K562 (cell line): ENCODE results near the gene TBC1D9. TPM values are rescaled to one million over a fixed set of nuclear protein-coding genes. Genes with fewer than 3 reads are reported as not detected.

Experiments used
- ATAC-seq: fragments of 200-7000 bp; cut with Tn5 transposase; 3 replicates; pipeline ENCODE4 v1.9.1; 2020; ENCODE audit warnings: moderate library complexity
- BruUV-seq: library from RNA; stranded (reverse); fragments of 400-500 nt; replicated peaks from 2 replicates; lab custom pipeline; 2021; lab: Mats Ljungman, UMichigan
- CTCF ChIA-PET: fragments of 300-600 bp; formaldehyde crosslinking; extraction: SDS; loops from one replicate; lab custom pipeline; 2021; ENCODE audit warnings: low intra/inter-chr PET ratio; lab: Yijun Ruan, JAX
- POLR2A ChIA-PET: fragments of 300-600, 350-650 bp; sonication (Branson Sonifier 250); formaldehyde crosslinking; extraction: SDS; loops from one replicate; lab custom pipeline; 2021; ENCODE audit warnings: antibody characterized with exemption, inconsistent platforms; lab: Yijun Ruan, JAX
- DNase-seq, 4 experiments: peaks; one replicate each; pipeline versions ENCODE4 v3.0.0 to v3.0.0-alpha.2; 2011 to 2018; ENCODE audit warnings: low spot score in 3 of 4, mixed read lengths in 3 of 4; ENCODE audit errors: extremely low read depth in 1 of 4
- FAIRE-seq: peaks from 2 replicates; lab custom pipeline; 2011; peaks lifted over from hg19 to GRCh38; lab: Jason Lieb, UNC
- H2AFZ ChIP-seq: 2 replicates; pipeline ENCODE4 v1.6.0; 2011; ENCODE audit warnings: low read depth, low read length, control low read depth, inconsistent platforms
- H3K27ac ChIP-seq: fragments of 200-600 bp; 3 replicates; pipeline ENCODE4 v1.8.0; 2011; ENCODE audit warnings: low read depth, mild to moderate bottlenecking, control low read depth, inconsistent platforms, low read length, moderate library complexity, mixed read lengths; ENCODE audit errors: extremely low read depth
- H3K27me3 ChIP-seq, 2 experiments: fragments of 300-600 bp in 1 of 2; 2 replicates in 1 of 2; 3 replicates in 1 of 2; pipeline versions ENCODE4 v1.6.0 to v1.8.0; 2011; ENCODE audit warnings: inconsistent platforms in 2 of 2, low read length in 2 of 2, mild to moderate bottlenecking in 1 of 2, mixed read lengths in 1 of 2, moderate library complexity in 1 of 2; ENCODE audit not compliant: control insufficient read depth in 2 of 2, insufficient read depth in 2 of 2
- H3K36me3 ChIP-seq: fragments of 300-600 bp; 3 replicates; pipeline ENCODE4 v1.8.0; 2011; ENCODE audit warnings: mild to moderate bottlenecking, low read length, inconsistent platforms; ENCODE audit not compliant: control insufficient read depth, insufficient read depth
- H3K4me1 ChIP-seq, 2 experiments: fragments of 200-600 bp in 1 of 2; replicated peaks in 1 of 2; 2 replicates in 1 of 2; 3 replicates in 1 of 2; pipeline versions ENCODE4 v1.5.1 to v1.8.0; 2011; ENCODE audit warnings: inconsistent platforms in 2 of 2, low read length in 2 of 2, mild to moderate bottlenecking in 1 of 2, mixed read lengths in 1 of 2, moderate library complexity in 1 of 2; ENCODE audit not compliant: control insufficient read depth in 2 of 2, insufficient read depth in 2 of 2
- H3K4me2 ChIP-seq: 2 replicates; pipeline ENCODE4 v1.6.1; 2011; ENCODE audit warnings: low read length, control low read depth, inconsistent platforms, mixed read lengths; ENCODE audit not compliant: insufficient read depth
- H3K4me3 ChIP-seq: fragments of 200-600 bp; sonication (generic), shearing (Covaris generic); 2 replicates; pipeline ENCODE4 v1.5.1; 2016; ENCODE audit warnings: control low read depth, inconsistent platforms
- H3K79me2 ChIP-seq: fragments of 200-600 bp; 3 replicates; pipeline ENCODE4 v1.8.0; 2011; ENCODE audit warnings: low read length, inconsistent platforms; ENCODE audit not compliant: control insufficient read depth, insufficient read depth
- H3K9ac ChIP-seq, 2 experiments: 2 replicates each; pipeline versions ENCODE4 v1.6.0 to v1.6.1; 2011; ENCODE audit warnings: low read depth in 2 of 2, low read length in 2 of 2, control low read depth in 1 of 2, inconsistent platforms in 1 of 2, mild to moderate bottlenecking in 1 of 2, mixed read lengths in 1 of 2; ENCODE audit not compliant: insufficient read depth in 1 of 2
- H3K9me1 ChIP-seq: one replicate; pipeline ENCODE4 v1.6.0; 2011; ENCODE audit warnings: inconsistent platforms, mild to moderate bottlenecking, low read length, moderate library complexity; ENCODE audit not compliant: control insufficient read depth, insufficient read depth
- H3K9me3 ChIP-seq: replicated peaks from 2 replicates; pipeline ENCODE4 v1.5.1; 2011; ENCODE audit warnings: low read depth, low read length, inconsistent platforms; ENCODE audit not compliant: control insufficient read depth, insufficient read depth
- H4K20me1 ChIP-seq: replicated peaks from 2 replicates; pipeline ENCODE4 v1.6.1; 2011; ENCODE audit warnings: low read length, inconsistent platforms, mixed read lengths; ENCODE audit not compliant: control insufficient read depth, insufficient read depth
- CEBPB ChIP-seq: fragments of 450-650 bp; IDR thresholded peaks from 2 replicates; pipeline ENCODE4 v1.6.1; 2016; ENCODE audit warnings: missing genetic modification characterization, missing compliant biosample characterization
- CEBPG ChIP-seq, 3 experiments: fragments of 200-800 bp in 1 of 3; sonication (Bioruptor generic) in 1 of 3; sonication (generic) in 1 of 3; formaldehyde crosslinking in 1 of 3; IDR thresholded peaks in 2 of 3; conservative IDR thresholded peaks in 1 of 3; 2 replicates each; pipeline versions ENCODE4 v1.6.1 to v1.8.0; 2016 to 2022; ENCODE audit warnings: missing compliant biosample characterization in 2 of 3, missing genetic modification characterization in 2 of 3, mild to moderate bottlenecking in 1 of 3, missing genetic modification reagents in 1 of 3
- CREB3 ChIP-seq: fragments of 450-650 bp; conservative IDR thresholded peaks from 2 replicates; pipeline ENCODE4 v1.6.1; 2016; ENCODE audit warnings: missing genetic modification characterization, low read depth, mild to moderate bottlenecking, missing compliant biosample characterization, moderate library complexity
- ZNF592 ChIP-seq: fragments of 450-650 bp; IDR thresholded peaks from 2 replicates; pipeline ENCODE4 v1.6.1; 2017; ENCODE audit warnings: antibody characterized with exemption, mild to moderate bottlenecking
- ZNF655 ChIP-seq: fragments of 250-450 bp; sonication (Bioruptor Pico); IDR thresholded peaks from 2 replicates; pipeline ENCODE4 v1.5.0; 2021
- WGBS: fragments of 100-300 bp; shearing (Covaris generic); methylation state at CpG from one replicate; pipeline ENCODE4 v1.1.6; 2016; ENCODE audit warnings: low coverage, mixed read lengths; ENCODE audit not compliant: insufficient coverage; ENCODE audit errors: missing lambda C conversion rate; 5-methylcytosine and 5-hydroxymethylcytosine counted together
- in situ Hi-C: fragments of 300-500 bp; cut with MboI; formaldehyde crosslinking; loops from 4 replicates; pipeline ENCODE4 v1.15.0; 2018; ENCODE audit warnings: inconsistent platforms, mixed read lengths
- intact Hi-C: fragments of 100-400 bp; cut with micrococcal nuclease; formaldehyde crosslinking; loops from 2 replicates; pipeline ENCODE4 v1.14.2; 2022
- polyA plus RNA-seq, 8 experiments: library from polyadenylated mRNA; depleted of rRNA in 4 of 8; stranded (reverse) in 5 of 8; unstranded in 3 of 8; fragments of >200 nt; fragmentation: Nextera tagmentation in 2 of 8; fragmentation: Illumina TruSeq in 1 of 8; extraction: Ambion mirVana in 2 of 8; extraction: Trizol in 1 of 8; gene quantifications; 2 replicates each; pipeline versions ENCODE4 v1.2.1 to v1.2.3, GENCODE V29; 2011 to 2014; ENCODE audit warnings: inconsistent platforms in 1 of 8, missing spikeins in 1 of 8
- total RNA-seq, 7 experiments: library from RNA; depleted of rRNA in 6 of 7; stranded (reverse); fragments of >200 nt in 6 of 7; fragmentation: Illumina TruSeq in 2 of 7; extraction: Trizol in 2 of 7; gene quantifications; 2 replicates each; pipeline versions ENCODE4 v1.2.1 to v1.2.3, GENCODE V29; 2011 to 2021; ENCODE audit warnings: low replicate concordance in 1 of 7

Gene TBC1D9
- total and polyA plus RNA-seq, 9 of the 15 experiments (the other 6 are each of a cell fraction or from before 2014, with no cell fraction given) = 0.13 TPM; not detected in 8

GRCh38 chr4:140707325-140707724, 48.9 kb downstream of the TBC1D9 start (continued):
- TF ChIP-seq CREB3 (tag) (no peak), ZNF655 (CRISPR knock-in tag) (no peak)

- H4K20me1 ChIP-seq = no peaks in the 10 kb centered on the region
- CTCF ChIA-PET = no interaction called here
- H3K36me3 ChIP-seq = no peaks in the 10 kb centered on the region
These were observed 49.5 kb downstream of the TBC1D9 start for GRCh38 chr4:140706665-140707064.

More at GRCh38 chr4:140706665-140707064, 49.5 kb downstream of the TBC1D9 start:
- Histone ChIP-seq H2AFZ (no peak overlapping the region), H3K4me2 (no peak overlapping the region), H3K4me1 (no peaks in the 10 kb centered on the region), H3K27ac (no peak overlapping the region), H3K27me3 (no peaks in the 10 kb centered on the region), H3K9ac (no peak overlapping the region), H3K9me1 (no peaks in the 10 kb centered on the region), H3K79me2 (no peaks in the 10 kb centered on the region), H3K9me3 (no peaks in the 10 kb centered on the region), H3K4me3 (no peak overlapping the region)
- BruUV-seq = no TSS peak
- no peak for DNase-seq
- 6% methylated on average over 1 of the region's 1 CpG for WGBS
- intact Hi-C loops (no loop called here), in situ Hi-C loops (no loop called here)
- POLR2A ChIA-PET = no interaction called here
- TF ChIP-seq CEBPG (CRISPR knock-in tag; IDR thresholded peaks at IDR 0.05) (no peak), CEBPG (tag; conservative IDR thresholded peaks at IDR 0.05 in 1 of 2, IDR thresholded peaks at IDR 0.05 in 1 of 2) (peak in 1 of 2 experiments; percentile 82; a peak in 2 of 4 replicates), CEBPB (tag) (0 out of 2 replicates have a peak, but pooled peaks have one; percentile 49), ZNF592 (no peak)
- FAIRE-seq = no peak
- ATAC-seq = no peak
